HEK293T (cell line): Measurements from ENCODE around the gene ZNF236.

Source experiments
- BHLHE40 ChIP-seq: fragments of 450-650 bp; IDR thresholded peaks from 2 replicates; pipeline ENCODE4 v1.6.1; 2016; ENCODE audit warnings: mild to moderate bottlenecking, moderate library complexity, borderline replicate concordance
- CTBP1 ChIP-seq: fragments of 450-650 bp; IDR thresholded peaks from 2 replicates; pipeline ENCODE4 v1.6.1; 2016; ENCODE audit warnings: borderline replicate concordance
- FOXA1 ChIP-seq: fragments of 450-650 bp; IDR thresholded peaks from 2 replicates; pipeline ENCODE4 v1.6.1; 2016; ENCODE audit warnings: mild to moderate bottlenecking
- FOXM1 ChIP-seq: fragments of 450-650 bp; IDR thresholded peaks from 2 replicates; pipeline ENCODE4 v1.6.1; 2017; ENCODE audit warnings: mild to moderate bottlenecking, borderline replicate concordance
- HDGF ChIP-seq: fragments of 450-650 bp; IDR thresholded peaks from 2 replicates; pipeline ENCODE4 v1.6.1; 2017; ENCODE audit warnings: antibody characterized with exemption, borderline replicate concordance
- NFRKB ChIP-seq: fragments of 450-650 bp; IDR thresholded peaks from 2 replicates; pipeline ENCODE4 v1.6.1; 2016; ENCODE audit warnings: mild to moderate bottlenecking, moderate library complexity
- PKNOX1 ChIP-seq: fragments of 450-650 bp; IDR thresholded peaks from 2 replicates; pipeline ENCODE4 v1.6.1; 2016
- TARDBP ChIP-seq: fragments of 450-650 bp; IDR thresholded peaks from 2 replicates; pipeline ENCODE4 v1.6.1; 2016
- ZNF384 ChIP-seq: fragments of 450-650 bp; IDR thresholded peaks from 2 replicates; pipeline ENCODE4 v1.6.1; 2016

GRCh38 chr18:76993085-76993382 lies 170.7 kb downstream of the ZNF236 start:
- TF ChIP-seq BHLHE40 (no peak), PKNOX1 (no peak), FOXM1 (no peak), TARDBP (no peak), NFRKB (no peak), ZNF384 (no peak), FOXA1 (no peak), HDGF (no peak), CTBP1 (no peak)
